ENCODE data around the gene SLC25A11. TPM values are rescaled to one million over a fixed set of nuclear protein-coding genes. Genes with fewer than 3 reads are reported as not detected.
A peak's percentile ranks its signal among the peaks of the same experiment; 100 is the strongest.

Gene SLC25A11, protein sequence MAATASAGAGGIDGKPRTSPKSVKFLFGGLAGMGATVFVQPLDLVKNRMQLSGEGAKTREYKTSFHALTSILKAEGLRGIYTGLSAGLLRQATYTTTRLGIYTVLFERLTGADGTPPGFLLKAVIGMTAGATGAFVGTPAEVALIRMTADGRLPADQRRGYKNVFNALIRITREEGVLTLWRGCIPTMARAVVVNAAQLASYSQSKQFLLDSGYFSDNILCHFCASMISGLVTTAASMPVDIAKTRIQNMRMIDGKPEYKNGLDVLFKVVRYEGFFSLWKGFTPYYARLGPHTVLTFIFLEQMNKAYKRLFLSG
- 82.4 and 112 TPM in 2 replicates for total RNA-seq (2014; rRNA removed; shearing (Covaris generic))

DNA sequence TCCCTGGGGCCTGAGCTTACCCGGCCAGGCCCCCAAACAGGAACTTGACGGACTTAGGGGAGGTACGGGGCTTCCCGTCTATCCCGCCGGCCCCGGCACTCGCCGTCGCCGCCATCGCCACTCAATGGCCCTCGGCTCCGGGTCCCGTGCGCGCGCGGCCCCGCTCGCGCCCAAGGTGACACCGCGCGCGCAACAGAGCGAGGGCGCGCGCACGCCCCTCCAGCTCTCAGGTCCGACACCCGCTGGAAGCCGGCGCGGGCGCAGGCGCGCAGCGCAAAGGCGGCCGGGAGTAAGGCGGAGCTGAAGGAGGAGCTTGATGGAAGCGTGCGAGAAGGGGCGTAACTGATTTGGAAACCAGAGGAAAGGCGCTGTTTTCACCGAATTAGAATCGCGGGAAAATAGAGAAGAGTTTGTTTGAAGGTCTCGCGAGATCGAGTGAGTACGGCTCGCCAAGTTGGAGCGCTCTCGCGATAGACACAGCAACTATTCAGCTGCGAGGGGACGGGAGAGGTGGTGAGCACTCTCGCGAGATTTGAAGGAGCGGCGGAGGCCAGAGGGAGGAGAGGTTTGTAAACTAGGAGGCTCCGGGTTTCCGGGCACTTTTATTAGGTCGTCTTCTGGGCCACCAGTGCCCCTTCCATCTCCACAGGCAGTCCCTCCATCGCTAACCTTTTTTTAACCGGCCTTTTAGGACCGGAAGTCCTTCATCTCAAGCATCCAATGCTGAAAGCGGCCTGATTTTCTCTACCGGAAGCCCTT, at the start of gene SLC25A11, which contains the start of gene RNF167:
SLC25A11 (minus strand) TSS at position 251 of the 759 bp plus-strand sequence; CDS start at position 115, 136 bp downstream.
RNF167 (plus strand) TSS at position 473 of the 759 bp plus-strand sequence. CDS start 642 bp downstream, outside the sequence.
- DNase-seq (ENCODE audit: low read depth), result peak; percentile 99

DNA sequence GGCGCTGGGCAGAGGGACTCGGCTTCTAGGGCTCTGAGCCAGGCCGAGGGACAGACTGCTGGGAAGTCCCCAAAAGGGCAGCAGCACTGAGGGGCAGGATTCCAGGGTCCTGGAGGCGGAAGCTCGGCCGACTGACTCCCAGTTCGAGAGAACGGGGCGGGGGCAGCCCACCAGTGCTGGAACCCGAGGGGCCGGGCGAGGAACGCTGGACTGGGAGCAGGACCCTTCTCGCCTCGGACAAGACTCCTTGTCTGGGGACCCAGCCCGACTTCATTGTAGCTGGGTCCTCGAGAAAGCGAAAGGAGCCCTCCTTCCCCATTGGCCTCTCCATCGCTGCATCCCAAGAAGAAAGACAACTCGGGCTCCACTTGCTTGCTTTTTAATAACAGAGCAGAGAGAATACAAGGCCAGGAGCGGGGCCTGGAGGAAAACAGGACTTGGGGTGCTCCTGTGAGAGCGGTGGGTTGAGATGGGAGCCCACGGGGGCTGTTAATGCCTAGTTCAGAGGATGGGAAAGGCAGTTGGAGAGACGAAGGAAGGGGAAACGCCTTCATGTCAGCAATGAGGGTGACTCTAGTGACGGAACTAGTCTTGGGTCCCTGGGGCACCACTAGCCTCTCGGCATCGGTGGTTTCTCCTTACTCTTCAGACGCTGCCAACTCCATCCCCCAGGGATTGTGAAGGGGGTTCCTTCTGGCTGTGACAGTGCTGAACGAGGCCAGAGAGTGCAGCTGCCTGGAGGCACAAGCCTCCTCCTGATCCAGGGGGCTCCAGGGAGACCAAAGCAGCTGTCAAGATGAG, 48.1 kb upstream of the SLC25A11 start:
- DNase-seq (ENCODE audit: low read depth), result no peak

DNA sequence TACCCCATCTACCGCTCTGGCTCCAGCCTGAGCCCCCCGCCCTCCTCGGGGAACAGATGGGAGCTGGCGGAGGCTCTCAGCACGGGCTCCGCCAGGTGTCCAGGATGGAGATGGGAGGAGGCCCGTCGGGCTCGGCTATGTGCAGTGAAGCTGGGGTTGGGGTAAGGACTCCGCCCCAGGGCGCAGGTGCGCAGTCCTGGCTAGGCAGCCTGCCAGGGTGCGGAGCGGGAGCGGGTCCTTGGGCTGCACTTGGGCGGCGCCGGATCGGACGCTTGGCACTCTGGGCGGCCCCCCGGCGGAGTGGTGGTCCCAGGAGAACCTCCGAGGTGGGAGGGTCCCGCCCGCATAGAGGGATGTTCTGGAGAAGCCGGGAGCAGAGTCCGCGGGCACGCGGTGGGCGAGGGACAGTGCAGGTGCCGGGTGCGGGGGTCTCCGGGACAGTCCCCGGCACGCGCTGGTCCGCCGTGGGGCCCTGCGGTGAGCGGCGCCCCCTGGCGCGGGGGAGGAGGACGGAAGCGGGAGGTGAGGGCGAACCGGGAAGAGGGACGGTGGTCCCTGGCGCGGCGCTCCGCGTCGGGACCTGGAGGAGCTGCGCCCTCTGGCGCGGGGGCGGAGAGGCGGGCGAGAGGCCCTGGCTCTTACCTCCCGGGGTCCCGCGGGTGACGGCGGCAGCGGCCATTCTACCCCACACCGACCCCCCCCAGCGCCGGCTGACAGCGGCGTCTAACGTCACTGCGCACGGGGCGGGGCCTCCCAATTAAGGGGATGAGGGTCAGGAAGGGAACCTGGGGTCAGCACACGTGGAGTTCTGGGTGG, 47.3 kb upstream of the SLC25A11 start, which contains the start of gene CAMTA2:
CAMTA2 (minus strand) TSS at position 725 of the 816 bp plus-strand sequence. CDS start 1,453 bp downstream, outside the sequence.
- DNase-seq (ENCODE audit: low read depth), result peak; percentile 88

DNA sequence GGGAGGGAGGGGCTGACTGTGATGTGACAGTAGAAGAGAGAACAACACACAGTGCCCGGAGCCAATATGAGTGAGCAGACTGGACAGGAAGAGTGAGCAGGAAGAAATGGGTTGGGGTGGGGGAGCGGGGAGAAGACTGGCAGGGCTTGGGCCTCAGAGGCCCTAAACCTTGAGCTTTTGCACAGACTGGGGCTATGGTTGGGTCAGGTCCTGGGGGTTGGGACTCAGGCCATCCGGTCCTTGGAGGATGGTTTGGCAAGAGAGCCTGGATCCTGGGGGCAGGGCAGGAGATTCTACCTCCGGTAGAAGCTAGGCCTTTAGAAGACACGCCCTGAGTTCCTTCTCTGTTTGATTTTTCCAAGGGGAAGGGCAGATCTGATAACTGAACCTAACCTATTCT, 46.6 kb upstream of the SLC25A11 start:
- no peak for DNase-seq (ENCODE audit: low read depth)

DNA sequence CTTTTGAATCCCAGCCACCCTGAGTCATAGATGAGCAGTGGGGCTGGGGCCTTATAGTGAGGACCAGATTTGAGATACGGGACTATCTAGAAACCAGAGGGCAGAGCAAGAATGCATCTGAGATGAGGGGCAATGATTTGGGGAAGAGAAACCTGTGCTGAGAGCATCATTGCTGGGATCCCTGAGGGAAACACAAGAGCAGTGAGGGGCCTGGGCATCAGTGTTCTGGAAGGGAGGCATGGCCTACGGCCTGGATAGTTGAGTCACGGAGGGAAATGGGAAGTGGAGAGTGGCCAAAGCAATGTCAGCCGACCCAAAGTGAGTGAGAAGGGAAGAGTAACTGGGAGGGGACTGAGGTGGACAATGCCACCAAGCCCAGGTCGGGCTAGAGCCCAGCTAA, 42.5 kb upstream of the SLC25A11 start:
- no peak for DNase-seq (ENCODE audit: low read depth)

DNA sequence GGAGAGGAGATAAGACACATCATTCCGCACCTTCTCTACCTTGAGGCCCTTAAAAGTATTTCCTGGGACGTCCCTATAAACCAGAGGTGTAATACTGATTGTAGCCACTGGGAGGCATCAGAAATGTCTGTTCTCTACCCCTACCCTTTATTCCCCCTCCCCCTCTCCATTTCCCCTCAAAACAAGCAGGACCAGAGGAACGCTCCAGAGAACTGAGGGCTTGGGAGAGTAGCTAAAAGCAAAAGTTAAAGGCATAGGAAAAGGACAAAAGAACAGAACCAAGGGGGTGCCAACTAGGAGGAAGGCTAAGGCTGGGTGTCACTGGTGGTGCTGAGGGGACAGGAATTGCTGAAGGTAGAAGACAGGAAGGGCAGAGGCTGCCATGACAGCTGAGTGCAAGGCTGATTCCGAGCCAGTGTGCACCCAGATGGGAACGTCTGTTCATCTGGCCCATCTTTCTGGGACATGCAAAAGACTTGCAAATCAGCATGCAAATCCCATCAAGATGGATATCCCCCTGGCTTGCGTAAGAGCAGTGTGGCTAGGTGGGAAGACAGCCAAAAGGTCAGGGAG, 40.9 kb upstream of the SLC25A11 start:
- DNase-seq (ENCODE audit: low read depth), result peak; percentile 53

DNA sequence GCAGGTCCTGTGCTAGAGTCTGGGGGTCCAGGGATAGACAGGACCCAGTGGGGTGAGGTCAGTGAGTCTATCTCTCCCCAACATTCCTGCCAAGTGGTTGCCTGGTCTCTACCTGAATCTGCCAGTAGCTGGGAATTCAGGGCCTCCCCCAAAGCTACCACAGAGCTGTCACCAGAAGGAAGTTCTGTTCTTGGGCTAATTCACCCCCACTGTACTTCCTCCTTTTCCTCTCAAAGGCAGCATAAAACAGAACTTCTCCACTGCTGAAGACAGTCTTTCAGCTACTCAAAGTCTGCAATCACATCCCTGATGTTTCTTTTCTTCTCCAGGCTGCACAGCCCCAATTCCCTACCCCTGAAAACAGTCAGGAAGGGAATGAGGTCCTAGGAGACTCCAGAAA, 38.9 kb upstream of the SLC25A11 start:
- no peak for DNase-seq (ENCODE audit: low read depth)

DNA sequence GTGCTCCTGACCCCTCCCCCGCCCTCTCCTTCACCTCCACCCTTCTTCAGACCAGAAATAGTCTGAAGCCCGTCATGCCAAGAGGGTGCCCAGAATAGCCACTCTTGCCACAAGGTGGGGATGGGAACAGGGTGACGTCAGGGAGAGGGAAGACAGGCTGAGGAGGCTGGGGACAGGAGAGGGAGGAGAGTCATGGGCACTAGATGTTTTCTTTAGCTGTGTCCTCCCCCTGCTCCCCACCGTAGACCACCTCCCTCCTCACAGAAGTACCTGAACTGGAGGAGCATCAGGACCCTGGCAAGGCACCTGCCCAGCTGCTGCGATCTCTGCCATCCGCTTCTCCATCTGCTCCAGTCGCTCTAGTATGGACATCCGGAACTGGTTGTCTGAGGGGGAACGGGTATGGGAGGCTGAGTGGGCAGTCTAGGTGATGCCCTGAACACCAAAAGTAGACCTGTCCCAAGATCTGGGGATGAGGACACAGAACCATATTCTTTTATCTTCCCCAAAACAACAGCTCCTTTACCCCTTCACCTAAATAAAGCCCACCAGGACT, 34.3 kb upstream of the SLC25A11 start:
- DNase-seq (ENCODE audit: low read depth), result no peak

DNA sequence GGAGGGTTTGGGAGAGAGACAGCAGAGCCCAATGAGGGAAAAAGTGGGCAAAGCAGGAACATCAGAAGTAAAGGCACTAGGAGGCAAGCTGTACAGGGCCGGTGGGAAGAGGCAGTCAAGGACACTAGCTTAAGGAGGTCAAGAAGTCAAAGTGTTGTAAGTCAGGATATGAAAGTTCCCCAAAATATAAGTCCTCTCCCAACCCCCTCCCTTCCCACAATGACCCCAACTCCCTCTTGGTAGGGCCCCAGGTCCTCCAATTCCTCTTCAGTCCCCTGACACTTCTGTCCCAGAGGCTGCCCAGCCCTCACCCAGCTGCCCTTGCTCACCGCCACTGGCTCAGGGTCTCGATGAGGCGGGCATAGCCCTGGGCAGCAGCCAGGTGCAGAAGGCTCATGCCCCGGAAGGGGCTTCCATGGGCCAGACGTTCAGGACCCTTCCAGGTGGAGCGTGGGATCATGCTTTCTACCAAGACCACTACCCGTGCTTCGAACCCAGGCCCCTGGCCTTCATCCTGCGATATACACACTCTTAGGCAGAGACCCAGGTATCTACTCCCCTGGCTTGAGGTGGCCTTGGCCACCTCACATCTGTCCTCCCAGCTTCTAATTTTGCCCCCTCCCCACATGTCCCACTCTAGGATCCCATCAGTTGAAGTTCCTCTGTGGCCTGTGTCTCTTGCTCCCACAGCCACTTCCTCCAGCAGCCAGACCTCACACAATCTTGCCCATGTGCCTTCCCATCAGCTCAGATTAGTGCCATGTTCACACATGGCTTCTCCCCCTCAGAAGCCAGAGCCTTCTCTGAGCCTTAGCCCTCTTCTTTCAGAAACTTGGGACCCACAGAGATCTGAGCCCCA, 33.6 kb upstream of the SLC25A11 start:
- DNase-seq (ENCODE audit: low read depth), result no peak

DNA sequence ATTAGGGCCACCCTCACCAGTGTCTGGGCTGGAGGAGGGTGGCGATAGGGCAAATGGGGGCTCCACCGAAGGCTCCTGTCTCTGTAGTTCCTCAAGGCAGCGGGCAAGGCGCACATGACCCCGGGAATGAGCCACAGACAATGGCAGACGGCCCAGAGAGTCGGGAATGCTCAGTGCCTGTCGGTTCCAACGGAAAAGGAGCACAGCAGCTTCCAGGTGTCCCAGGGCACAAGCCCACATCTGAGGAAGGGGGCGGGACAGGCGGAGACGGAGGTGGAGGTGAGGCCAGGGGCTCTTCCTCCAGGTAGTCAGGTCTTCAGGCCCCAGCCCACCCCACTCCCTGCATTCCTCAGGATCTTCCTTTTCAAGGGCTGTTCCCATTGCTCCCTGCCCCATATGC, 32.9 kb upstream of the SLC25A11 start:
- no peak for DNase-seq (ENCODE audit: low read depth)

DNA sequence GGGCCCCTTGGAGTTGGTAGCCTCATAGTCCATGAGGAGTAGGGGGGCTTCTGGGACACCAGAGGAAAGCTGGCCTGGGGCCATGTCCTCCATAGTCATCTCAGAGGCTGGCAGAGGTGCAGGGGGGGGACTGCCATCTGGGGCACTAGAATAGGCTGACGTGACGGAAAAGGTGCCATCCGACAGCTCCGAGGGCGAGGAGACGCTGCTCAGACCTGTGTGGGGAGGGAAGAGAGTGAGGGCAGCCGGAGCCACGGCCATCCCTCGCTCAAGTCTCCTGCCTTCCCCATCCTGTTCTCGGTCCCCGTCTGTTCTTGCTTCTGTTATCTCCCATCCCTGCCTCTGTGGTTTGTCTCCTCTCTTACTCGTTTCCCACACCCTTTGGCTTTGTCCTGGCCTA, 32.5 kb upstream of the SLC25A11 start:
- DNase-seq (ENCODE audit: low read depth), result no peak

DNA sequence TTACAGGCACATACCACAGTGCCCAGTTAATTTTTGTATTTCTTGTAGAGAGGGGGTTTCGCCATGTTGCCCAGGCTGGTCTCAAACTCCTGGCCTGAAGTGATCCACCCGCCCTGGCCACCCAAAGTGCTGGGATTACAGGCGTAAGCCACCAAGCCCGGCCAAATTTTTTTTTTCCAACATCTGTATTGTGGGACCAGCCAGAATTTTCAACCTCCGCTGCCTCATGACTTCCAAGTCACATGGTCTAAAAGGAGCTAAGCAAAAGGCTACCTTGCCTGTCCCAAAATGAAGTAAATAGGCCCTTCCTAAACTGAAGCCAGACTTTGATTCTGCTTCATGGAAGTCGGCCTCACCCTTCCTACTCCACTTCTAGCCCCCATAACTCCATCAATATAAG, 32.0 kb upstream of the SLC25A11 start:
- DNase-seq (ENCODE audit: low read depth), result no peak

DNA sequence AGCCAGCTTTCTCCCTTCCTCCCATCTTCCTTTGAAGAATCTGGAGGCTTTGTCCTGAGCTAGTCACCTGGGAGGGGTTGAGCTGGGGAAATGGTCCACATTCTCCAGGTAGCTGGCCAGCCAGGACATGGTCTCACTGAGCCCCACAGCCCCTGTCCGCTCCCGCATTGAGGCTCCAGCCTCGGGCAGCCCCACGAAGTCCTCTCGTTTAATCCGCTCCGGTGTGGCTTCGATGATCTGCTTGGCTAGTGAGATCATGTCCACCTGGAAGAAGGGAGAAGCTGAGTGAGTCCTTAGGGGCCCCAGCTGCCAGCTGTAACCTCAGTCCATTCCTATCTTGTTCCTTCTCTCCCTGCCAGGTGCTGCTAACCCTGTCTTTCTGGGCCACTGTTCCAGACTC, 30.4 kb upstream of the SLC25A11 start:
- DNase-seq (ENCODE audit: low read depth), result no peak

DNA sequence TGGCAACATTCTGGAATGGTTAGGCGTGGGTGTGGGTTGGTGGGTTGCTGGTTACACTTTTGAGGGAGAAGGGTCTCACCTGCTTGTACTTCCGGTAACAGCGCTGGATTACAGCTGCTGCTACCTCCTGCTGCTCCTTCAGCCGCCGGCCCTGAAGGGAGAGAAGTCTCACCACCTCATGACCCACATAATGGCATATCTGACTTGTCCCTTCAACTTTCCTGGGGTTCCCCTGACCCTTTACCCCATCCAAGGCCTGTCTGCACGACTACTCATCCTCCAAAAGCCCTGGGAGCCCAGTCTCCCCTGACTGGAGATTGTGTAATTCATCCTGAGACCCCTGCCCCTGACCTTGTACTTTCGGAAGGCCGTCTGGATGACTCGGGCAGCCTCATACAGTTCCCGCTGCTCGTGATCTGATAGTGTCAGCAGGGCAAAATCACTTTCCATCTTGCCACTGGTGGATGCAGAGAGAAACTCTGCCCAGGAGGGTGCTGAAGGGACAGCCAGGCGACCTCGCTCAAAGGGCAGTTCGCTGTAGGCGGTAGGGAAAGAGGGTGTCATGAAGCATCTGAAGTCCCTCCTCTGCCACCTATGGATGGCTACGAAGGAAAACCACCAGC, 29.8 kb upstream of the SLC25A11 start:
- no peak for DNase-seq (ENCODE audit: low read depth)

DNA sequence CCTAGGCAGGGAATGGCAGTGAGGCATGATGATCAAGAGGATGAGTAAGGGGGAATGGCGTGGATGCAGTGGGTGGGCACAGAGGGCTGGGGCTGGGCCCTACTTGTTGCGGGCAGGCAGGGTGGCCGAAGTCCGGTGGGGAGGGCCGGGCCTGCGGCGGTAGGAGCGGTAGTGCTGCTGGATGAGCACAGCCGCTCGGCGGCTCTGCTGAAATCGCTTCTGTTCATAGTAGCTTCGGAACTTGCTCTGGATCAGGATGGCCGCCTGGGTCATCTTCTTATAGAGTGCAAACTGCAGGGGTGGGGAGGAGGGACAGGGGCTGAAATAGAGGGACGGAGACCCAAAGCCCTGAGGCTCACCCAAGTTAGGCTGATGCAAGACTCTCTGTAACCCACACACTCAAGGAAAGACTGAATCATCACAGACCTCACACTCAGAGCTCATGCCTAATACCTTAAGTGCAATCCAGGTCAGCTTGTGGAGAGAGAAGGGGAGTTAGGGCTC, 29.3 kb upstream of the SLC25A11 start:
- DNase-seq (ENCODE audit: low read depth), result peak; percentile 91

DNA sequence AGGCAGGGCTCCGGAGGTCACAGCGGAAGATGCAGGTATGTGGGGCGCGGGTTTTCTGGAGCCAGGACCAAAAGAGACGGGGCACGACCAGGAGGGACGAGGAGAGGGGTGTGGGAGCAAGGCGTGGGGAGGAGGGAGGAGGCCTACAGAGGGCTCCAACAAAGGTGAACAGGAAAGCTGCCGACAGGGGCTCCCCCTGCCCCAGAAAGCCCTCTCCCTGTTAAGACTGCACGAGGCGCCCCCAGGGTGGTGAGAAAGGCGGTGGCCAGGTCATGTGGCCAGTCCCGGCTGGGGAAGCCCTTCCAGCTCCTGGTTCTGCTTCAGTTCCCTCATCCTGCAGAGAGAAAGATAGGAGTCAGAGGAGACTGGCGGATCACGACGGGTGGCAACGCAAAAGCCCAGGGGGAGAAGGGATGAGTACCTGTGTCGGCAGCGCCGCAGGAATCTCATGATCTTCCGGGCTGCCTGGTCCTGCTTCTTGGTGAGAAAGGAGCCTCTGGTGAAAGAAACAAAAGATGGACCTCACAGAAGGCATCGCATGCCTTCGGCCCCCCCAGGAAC, 28.7 kb upstream of the SLC25A11 start:
- DNase-seq (ENCODE audit: low read depth), result peak; percentile 77

DNA sequence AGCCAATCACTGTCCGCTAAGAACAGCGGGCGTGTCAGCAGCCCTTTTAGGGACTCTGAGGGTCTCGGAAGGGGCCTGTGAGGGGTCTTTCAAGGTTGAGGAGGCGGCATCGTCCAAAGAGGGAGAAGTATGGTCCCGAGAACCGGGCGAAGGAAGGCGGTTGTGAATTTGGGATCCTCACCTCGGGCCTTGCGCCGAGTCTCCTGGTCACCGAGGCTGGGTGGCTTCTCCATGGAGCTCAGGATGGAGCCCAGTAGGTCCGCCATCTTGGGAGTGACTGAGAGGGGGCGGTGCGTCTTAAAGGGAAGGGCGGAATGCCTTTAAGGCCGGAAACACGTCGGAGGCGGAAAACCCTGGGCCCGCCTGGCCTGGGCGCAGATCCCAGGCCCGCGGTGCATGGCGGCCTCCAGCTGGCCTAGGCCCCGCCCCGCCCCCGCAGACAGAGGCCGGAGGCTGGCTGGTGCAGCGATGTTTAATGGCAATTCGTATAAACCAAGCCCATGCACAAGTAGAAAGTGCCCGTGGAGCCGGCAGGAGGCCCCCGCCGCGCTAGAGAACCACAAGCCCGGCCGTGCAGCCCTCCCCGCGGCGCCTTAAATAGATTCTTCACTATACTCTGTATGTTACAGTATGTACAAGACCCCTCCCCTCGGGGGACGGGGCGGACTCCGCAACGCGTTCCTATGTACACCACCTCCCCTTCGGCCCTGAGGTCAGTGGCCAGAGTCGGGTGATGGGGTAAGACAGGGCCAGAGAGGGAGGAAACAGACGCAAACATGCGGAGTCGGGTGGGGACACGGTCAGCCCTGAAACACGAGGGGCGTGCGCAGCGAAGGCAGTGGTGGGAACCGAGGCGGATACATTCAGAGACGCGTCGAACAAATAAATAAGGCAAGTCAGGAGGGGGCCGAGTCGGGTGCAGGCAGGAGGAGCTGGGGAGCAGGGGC, 28.0 kb upstream of the SLC25A11 start, which contains the start of gene SPAG7:
SPAG7 (minus strand) TSS at position 279 of the 947 bp plus-strand sequence; CDS start at position 266, 13 bp downstream.
- DNase-seq (ENCODE audit: low read depth), result peak; percentile 99

Data from Daoy (cell line).